Heart left ventricle (tissue), 16 donors: ENCODE data around the gene THY1. TPM values are rescaled to one million over a fixed set of nuclear protein-coding genes. Genes with fewer than 3 reads are reported as not detected.

Experiments used
- ATAC-seq, 4 donors: fragments of 200-7000 bp; cut with Tn5 transposase; one replicate each; pipeline ENCODE4 v1.9.1; 2020 to 2022; ENCODE audit warnings: moderate library complexity in 4 of 4, mild to moderate bottlenecking in 3 of 4, moderate number of reproducible peaks in 1 of 4
- DNase-seq, 5 donors: peaks; one replicate each; pipeline ENCODE4 v3.0.0-alpha.2; 2020
- H3K27ac ChIP-seq, 12 donors: fragments of 200-600 bp; sonication (generic) in 4 of 12; one replicate each; pipeline versions ENCODE4 v1.5.0 to v1.8.0; 2016 to 2022; ENCODE audit warnings: mild to moderate bottlenecking in 2 of 12
- H3K27me3 ChIP-seq, 9 donors: fragments of 200-600 bp; sonication (generic) in 2 of 9; one replicate each; pipeline versions ENCODE4 v1.5.1 to v1.8.0; 2016 to 2022; ENCODE audit warnings: mild to moderate bottlenecking in 3 of 9
- H3K36me3 ChIP-seq, 9 donors: fragments of 200-600 bp; sonication (generic) in 2 of 9; one replicate each; pipeline versions ENCODE4 v1.5.0 to v1.8.0; 2018 to 2022; ENCODE audit warnings: mild to moderate bottlenecking in 2 of 9
- H3K4me1 ChIP-seq, 12 donors: fragments of 200-600 bp; sonication (generic) in 4 of 12; one replicate each; pipeline versions ENCODE4 v1.5.0 to v1.8.0; 2016 to 2022; ENCODE audit warnings: mild to moderate bottlenecking in 3 of 12
- H3K4me3 ChIP-seq, 12 donors: fragments of 200-600 bp; sonication (generic) in 4 of 12; one replicate each; pipeline versions ENCODE4 v1.5.0 to v1.8.0; 2017 to 2022; ENCODE audit warnings: mild to moderate bottlenecking in 9 of 12, moderate library complexity in 4 of 12
- H3K9me3 ChIP-seq, 12 donors: fragments of 200-600 bp; sonication (generic) in 4 of 12; one replicate each; pipeline versions ENCODE4 v1.5.0 to v1.8.0; 2016 to 2022; ENCODE audit warnings: mild to moderate bottlenecking in 1 of 12
- POLR2A ChIP-seq, 2 donors: fragments of 450-650 bp; IDR thresholded peaks; one replicate each; pipeline ENCODE4 v1.6.1; 2017; ENCODE audit warnings: antibody characterized with exemption in 2 of 2, mild to moderate bottlenecking in 2 of 2, moderate library complexity in 2 of 2
- WGBS, 4 donors: extraction: QIAGEN DNeasy Blood & Tissue Kit in 2 of 4; methylation state at CpG; one replicate each; pipeline versions ENCODE4 v1.1.5 to v1.1.7; 2013 to 2018; 5-methylcytosine and 5-hydroxymethylcytosine counted together
- intact Hi-C, 10 donors: fragments of 100-400 bp; cut with DNase I; formaldehyde crosslinking; loops; one replicate each; pipeline versions ENCODE4 v1.11.1 to v1.14.2; 2022
- polyA plus RNA-seq, 2 donors: library from polyadenylated mRNA; stranded (reverse); fragments of 200-250 nt; gene quantifications; one replicate each; pipeline ENCODE4 v1.2.3, GENCODE V29; 2013
- total RNA-seq, 9 donors: library from RNA; depleted of rRNA in 2 of 9; stranded (reverse); fragments of >200 nt in 2 of 9; fragmentation: NEBNext Ultra II Directional in 3 of 9; extraction: Animal tissue kit (Norgen Biotek cat#: 25700) in 3 of 9; gene quantifications; one replicate each; pipeline versions ENCODE4 v1.1.0 to v1.2.4, GENCODE V29; 2016 to 2023
- TF ChIP-seq, protein P1 (sequence below), 12 donors: fragments of 200-600 bp; sonication (generic) in 4 of 12; IDR thresholded peaks; one replicate each; pipeline versions ENCODE4 v1.5.0 to v1.8.0; 2018 to 2022; ENCODE audit warnings: antibody characterized with exemption in 12 of 12, mild to moderate bottlenecking in 5 of 12
- donor health status: ischemic (EF 13 %, LVEDD 7.1; RV severe dilation, severe dysfunction).
- donor health status: healthy with polysubstance abuse.
- donor health status: DM: no; HTN: yes; CAD: no.
- donor health status: DM: no; HTN: no; CAD: no.
- donor health status: ischemic (EF 25% LVEDD 6.9; RV normal size, moderate dysfunction).
- donor health status: ischemic (EF 25% LVEDD 5.7; RV mildly dilated, moderate dysfunction).
- donor health status: healthy.
- donor health status: DM: yes; HTN: yes; CAD: no.
- donor health status: ischemic (EF 35%, LVEDD 5.7; RV mildly dilated, moderate dysfunction).
- donor health status: nonischemic (EF 11% LVEDD 7.7; RV severe dilation, severe dysfunction).
- donor health status: DM: yes; HTN: yes; CAD: no.
- donor health status: PGD.
- donor health status: ischemic (EF 29% LVEDD 5.4; RV normal size, mild dysfunction).
- donor health status: nonischemic (EF 23%, LVEDD 6.1; RV moderate dilation, normal function).

The THY1 gene
- total and polyA plus RNA-seq, 11 donors, result 0.80 to 57.8 (median 5.8) TPM; not detected in 1

GRCh38 chr11:119371067-119371601 is 51.8 kb downstream of the THY1 start:
- DNase-seq (no peak), ATAC-seq (no peak)
- TF ChIP-seq POLR2A (IDR thresholded peaks at IDR 0.05), result no peak
- TF ChIP-seq, protein P1, sequence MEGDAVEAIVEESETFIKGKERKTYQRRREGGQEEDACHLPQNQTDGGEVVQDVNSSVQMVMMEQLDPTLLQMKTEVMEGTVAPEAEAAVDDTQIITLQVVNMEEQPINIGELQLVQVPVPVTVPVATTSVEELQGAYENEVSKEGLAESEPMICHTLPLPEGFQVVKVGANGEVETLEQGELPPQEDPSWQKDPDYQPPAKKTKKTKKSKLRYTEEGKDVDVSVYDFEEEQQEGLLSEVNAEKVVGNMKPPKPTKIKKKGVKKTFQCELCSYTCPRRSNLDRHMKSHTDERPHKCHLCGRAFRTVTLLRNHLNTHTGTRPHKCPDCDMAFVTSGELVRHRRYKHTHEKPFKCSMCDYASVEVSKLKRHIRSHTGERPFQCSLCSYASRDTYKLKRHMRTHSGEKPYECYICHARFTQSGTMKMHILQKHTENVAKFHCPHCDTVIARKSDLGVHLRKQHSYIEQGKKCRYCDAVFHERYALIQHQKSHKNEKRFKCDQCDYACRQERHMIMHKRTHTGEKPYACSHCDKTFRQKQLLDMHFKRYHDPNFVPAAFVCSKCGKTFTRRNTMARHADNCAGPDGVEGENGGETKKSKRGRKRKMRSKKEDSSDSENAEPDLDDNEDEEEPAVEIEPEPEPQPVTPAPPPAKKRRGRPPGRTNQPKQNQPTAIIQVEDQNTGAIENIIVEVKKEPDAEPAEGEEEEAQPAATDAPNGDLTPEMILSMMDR (IDR thresholded peaks at IDR 0.05), result no peak
- intact Hi-C loops, result no loop called here
- Histone ChIP-seq H3K27ac (peak overlapping the region; percentile 70 to 100 (median 90)), H3K36me3 (no peaks in the 10 kb centered on the region), H3K27me3 (peaks cover 0 to 7% (median 0%) of the 10 kb centered on the region in 9 donors), H3K4me3 (peak overlapping the region in 1 of 12 donors; percentile 11), H3K4me1 (peaks cover 0 to 100% (median 78%) of the 10 kb centered on the region in 12 donors), H3K9me3 (no peaks in the 10 kb centered on the region)
- WGBS, 4 donors, result 47 to 61% (median 50%) methylated on average over 7 to 8 of the region's 8 CpGs

DNA sequence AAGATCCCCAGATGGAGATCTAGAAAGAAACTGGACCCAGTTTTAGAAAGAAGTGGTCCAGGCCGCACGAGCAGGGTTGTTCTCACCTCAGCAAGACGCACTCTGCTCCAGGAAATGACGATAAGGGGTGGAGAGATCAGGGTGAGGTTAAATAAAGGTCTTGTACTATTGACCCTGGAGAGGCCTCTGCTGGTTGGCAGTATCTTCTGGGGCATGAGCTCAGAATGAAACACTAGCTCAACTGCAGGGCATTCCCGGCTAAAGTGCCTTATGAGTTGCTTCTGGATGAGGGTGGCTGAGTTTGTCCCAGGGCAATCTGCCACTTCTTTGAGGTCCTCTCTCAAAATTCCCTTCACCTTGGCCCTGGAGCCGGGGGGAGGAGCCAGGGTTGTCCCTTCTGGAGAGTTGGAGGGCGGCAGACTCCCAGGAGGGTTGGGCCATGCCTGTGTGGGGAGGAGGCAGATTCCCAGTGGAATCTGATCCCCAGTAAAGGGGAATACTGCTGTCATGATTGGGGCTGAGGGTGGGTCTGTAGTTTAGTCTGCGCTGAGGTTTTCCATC is 52.4 kb downstream of the THY1 start:
- ATAC-seq (peak; percentile 21 to 51 (median 46)), DNase-seq (peak; percentile 71 to 86 (median 77))
- 21 to 42% (median 37%) methylated on average over 8 of the region's 8 CpGs for WGBS, 4 donors
- TF ChIP-seq, protein P1 (IDR thresholded peaks at IDR 0.05), result peak in 1 of 12 donors; percentile 11
- no peak for TF ChIP-seq POLR2A (IDR thresholded peaks at IDR 0.05)
- H3K4me3 ChIP-seq, result peak overlapping the region in 1 of 12 donors; percentile 11
- H3K27ac ChIP-seq, result peak overlapping the region; percentile 70 to 100 (median 90)
- peaks cover 0 to 7% (median 0%) of the 10 kb centered on the region in 9 donors for H3K27me3 ChIP-seq
- no peaks in the 10 kb centered on the region for H3K36me3 ChIP-seq
- peaks cover 0 to 99% (median 75%) of the 10 kb centered on the region in 12 donors for H3K4me1 ChIP-seq
- no peaks in the 10 kb centered on the region for H3K9me3 ChIP-seq
- intact Hi-C loops, result no loop called here

- TF ChIP-seq, protein P1 (IDR thresholded peaks at IDR 0.05), result no peak
- no peak for TF ChIP-seq POLR2A (IDR thresholded peaks at IDR 0.05)
- intact Hi-C loops, result no loop called here
- 48 to 61% (median 55%) methylated on average over 10 to 13 of the region's 13 CpGs for WGBS, 4 donors
- H3K27ac ChIP-seq, result peak overlapping the region; percentile 70 to 100 (median 90)
- DNase-seq (peak in 1 of 5 donors; percentile 41), ATAC-seq (peak in 3 of 4 donors; percentile 6 to 27 (median 14))
- no peaks in the 10 kb centered on the region for H3K36me3 ChIP-seq
- peaks cover 0 to 97% (median 70%) of the 10 kb centered on the region in 12 donors for H3K4me1 ChIP-seq
- H3K4me3 ChIP-seq, result peak overlapping the region in 7 of 12 donors; percentile 17 to 33 (median 27)
- H3K9me3 ChIP-seq, result no peaks in the 10 kb centered on the region
- peaks cover 0 to 17% (median 0%) of the 10 kb centered on the region in 9 donors for H3K27me3 ChIP-seq
Measured at GRCh38 chr11:119369132-119369925, 53.6 kb downstream of the THY1 start.
